ENCODE measurements around the gene PCSK4. TPM values are rescaled to one million over a fixed set of nuclear protein-coding genes. Genes with fewer than 3 reads are reported as not detected.

Gene PCSK4
- total RNA-seq, 1 experiment from 2014 or later: 9.9 TPM

GRCh38 chr19:1447504-1447903 is 42.6 kb downstream of the PCSK4 start:
- Histone ChIP-seq H3K4me3 (ENCODE audit: low read depth in 2 of 2, low read length in 2 of 2) (peak overlapping the region; percentile 50 to 52; a peak in 3 of 4 replicates), H3K4me1 (ENCODE audit: control insufficient read depth, insufficient read depth, low read length) (peaks cover 19% of the 10 kb centered on the region), H3K36me3 (ENCODE audit: control insufficient read depth, insufficient read depth, low read length) (no peaks in the 10 kb centered on the region), H3K27me3 (ENCODE audit: control insufficient read depth, insufficient read depth, low read length) (no peaks in the 10 kb centered on the region), H3K27ac (ENCODE audit: low read length) (no peak overlapping the region), H3K9me3 (ENCODE audit: control insufficient read depth, insufficient read depth, low read depth, low read length) (no peaks in the 10 kb centered on the region)
- DNase-seq (ENCODE audit: low read depth, low spot score) (no peak), ATAC-seq (no peak)
- intact Hi-C loops (cut with micrococcal nuclease; ENCODE audit: unreplicated experiment): no loop called here
- TF ChIP-seq POLR2AphosphoS5 (IDR thresholded peaks at IDR 0.05; ENCODE audit: low read depth, low read length): no peak
- no peak for TF ChIP-seq CTCF (IDR thresholded peaks at IDR 0.05)
- TF ChIP-seq SIN3A (IDR thresholded peaks at IDR 0.05; ENCODE audit: borderline replicate concordance, insufficient read depth, low read depth, low read length): no peak
- no peak for TF ChIP-seq TCF7L2 (IDR thresholded peaks at IDR 0.05; ENCODE audit: low read depth, low read length)
- no peak for TF ChIP-seq REST (IDR thresholded peaks at IDR 0.05; ENCODE audit: insufficient read depth in 1 of 2, low read depth in 2 of 2, low read length in 1 of 2)
- in situ Hi-C loops (cut with HindIII; ENCODE audit: low pct_unique_long_range_greater_than_20kb, low sequenced_read_pairs): no loop called here
- BruUV-seq (replicated peaks): no TSS peak
- POLR2A ChIA-PET: no interaction called here
- CTCF ChIA-PET: interaction anchor here (0.6 kb wide), 1 partner anchor 345 kb away, joined by 10 read pairs; no protein-coding TSS in a partner anchor

- in situ Hi-C loops (cut with HindIII; ENCODE audit: low pct_unique_long_range_greater_than_20kb, low sequenced_read_pairs) (no loop called here), intact Hi-C loops (cut with micrococcal nuclease; ENCODE audit: unreplicated experiment) (no loop called here)
- no TSS peak for BruUV-seq (replicated peaks)
- Histone ChIP-seq H3K9me3 (ENCODE audit: control insufficient read depth, insufficient read depth, low read depth, low read length) (no peaks in the 10 kb centered on the region), H3K4me1 (ENCODE audit: control insufficient read depth, insufficient read depth, low read length) (peaks cover 26% of the 10 kb centered on the region), H3K27ac (ENCODE audit: low read length) (no peak overlapping the region; the same call in 1 of the 2 replicates), H3K4me3 (ENCODE audit: low read depth in 2 of 2, low read length in 2 of 2) (peak overlapping the region; percentile 50 to 52), H3K36me3 (ENCODE audit: control insufficient read depth, insufficient read depth, low read length) (no peaks in the 10 kb centered on the region; the same call in 1 of the 2 replicates), H3K27me3 (ENCODE audit: control insufficient read depth, insufficient read depth, low read length) (no peaks in the 10 kb centered on the region)
- DNase-seq (ENCODE audit: low read depth, low spot score): no peak
- ChIA-PET POLR2A (no interaction called here), CTCF (no interaction called here)
- no peak for ATAC-seq
- 0 out of 2 replicates have a peak, but pooled peaks have one; percentile 38 for TF ChIP-seq SIN3A (IDR thresholded peaks at IDR 0.05; ENCODE audit: borderline replicate concordance, insufficient read depth, low read depth, low read length)
- TF ChIP-seq CTCF (IDR thresholded peaks at IDR 0.05): no peak
- TF ChIP-seq REST (IDR thresholded peaks at IDR 0.05; ENCODE audit: insufficient read depth in 1 of 2, low read depth in 2 of 2, low read length in 1 of 2): peak; percentile 96 to 97
- TF ChIP-seq TCF7L2 (IDR thresholded peaks at IDR 0.05; ENCODE audit: low read depth, low read length): no peak
- no peak for TF ChIP-seq POLR2AphosphoS5 (IDR thresholded peaks at IDR 0.05; ENCODE audit: low read depth, low read length)
Observed at GRCh38 chr19:1446713-1447481, 43.3 kb downstream of the PCSK4 start.

Measured in Panc1 (cell line).